VCaP (cell line): Measurements from ENCODE around the gene LMOD2.
A peak's percentile ranks its signal among the peaks of the same experiment; 100 is the strongest.

Experiments used
- H3K27ac ChIP-seq: fragments of 450-650 bp; 2 replicates; pipeline ENCODE4 v1.5.1; 2017
- TF ChIP-seq, protein P1 (sequence below): fragments of 450-650 bp; conservative IDR thresholded peaks from 2 replicates; pipeline ENCODE4 v1.5.1; 2017; ENCODE audit warnings: mild to moderate bottlenecking, moderate library complexity

Gene LMOD2

DNA sequence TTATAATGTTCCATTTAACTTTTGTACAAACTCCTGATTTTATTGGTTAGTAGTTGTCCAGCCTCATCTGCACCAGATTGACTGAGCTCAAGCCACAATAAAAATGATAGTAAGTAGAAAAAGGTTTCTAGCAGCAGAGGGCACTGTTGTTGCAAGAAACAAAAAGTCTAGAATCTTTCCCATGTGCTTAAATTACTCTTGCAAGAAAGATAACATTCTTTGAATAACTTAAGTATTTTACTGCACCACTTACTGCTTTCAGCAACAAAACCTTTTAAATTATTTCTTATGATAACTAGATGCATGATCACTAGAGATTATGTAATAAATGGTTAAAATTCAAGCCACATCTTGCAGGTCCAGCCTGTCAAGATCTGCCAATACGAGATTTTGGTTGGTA is 27.0 kb downstream of the LMOD2 start:
- TF ChIP-seq, protein P1, sequence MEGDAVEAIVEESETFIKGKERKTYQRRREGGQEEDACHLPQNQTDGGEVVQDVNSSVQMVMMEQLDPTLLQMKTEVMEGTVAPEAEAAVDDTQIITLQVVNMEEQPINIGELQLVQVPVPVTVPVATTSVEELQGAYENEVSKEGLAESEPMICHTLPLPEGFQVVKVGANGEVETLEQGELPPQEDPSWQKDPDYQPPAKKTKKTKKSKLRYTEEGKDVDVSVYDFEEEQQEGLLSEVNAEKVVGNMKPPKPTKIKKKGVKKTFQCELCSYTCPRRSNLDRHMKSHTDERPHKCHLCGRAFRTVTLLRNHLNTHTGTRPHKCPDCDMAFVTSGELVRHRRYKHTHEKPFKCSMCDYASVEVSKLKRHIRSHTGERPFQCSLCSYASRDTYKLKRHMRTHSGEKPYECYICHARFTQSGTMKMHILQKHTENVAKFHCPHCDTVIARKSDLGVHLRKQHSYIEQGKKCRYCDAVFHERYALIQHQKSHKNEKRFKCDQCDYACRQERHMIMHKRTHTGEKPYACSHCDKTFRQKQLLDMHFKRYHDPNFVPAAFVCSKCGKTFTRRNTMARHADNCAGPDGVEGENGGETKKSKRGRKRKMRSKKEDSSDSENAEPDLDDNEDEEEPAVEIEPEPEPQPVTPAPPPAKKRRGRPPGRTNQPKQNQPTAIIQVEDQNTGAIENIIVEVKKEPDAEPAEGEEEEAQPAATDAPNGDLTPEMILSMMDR: peak; percentile 81
- no peak overlapping the region for H3K27ac ChIP-seq

GRCh38 chr7:123687161-123687560 is 31.5 kb downstream of the LMOD2 start:
- TF ChIP-seq, protein P1: no peak
- H3K27ac ChIP-seq: no peak overlapping the region

DNA sequence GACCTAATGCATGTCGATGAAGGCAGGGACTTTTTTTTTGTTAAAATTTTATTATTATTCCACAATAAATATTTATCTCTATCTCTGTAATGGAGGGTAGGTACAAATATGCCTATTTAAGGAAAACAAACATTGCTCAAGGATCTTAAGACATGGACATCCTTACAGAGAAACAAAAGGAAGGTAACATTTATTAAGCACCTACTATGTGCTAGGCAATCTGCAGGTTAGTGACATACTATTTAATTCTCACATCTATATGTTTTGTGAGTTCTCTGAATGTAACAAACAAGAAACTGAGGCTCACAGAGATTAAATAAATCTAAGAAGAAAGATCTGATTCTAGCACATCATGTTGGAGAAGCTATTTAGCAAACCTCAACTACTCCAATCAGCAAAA is 32.1 kb downstream of the LMOD2 start:
- no peak overlapping the region for H3K27ac ChIP-seq
- TF ChIP-seq, protein P1: no peak

- TF ChIP-seq, protein P1: no peak
Measured at GRCh38 chr7:123689250-123689649, 33.6 kb downstream of the LMOD2 start.

DNA sequence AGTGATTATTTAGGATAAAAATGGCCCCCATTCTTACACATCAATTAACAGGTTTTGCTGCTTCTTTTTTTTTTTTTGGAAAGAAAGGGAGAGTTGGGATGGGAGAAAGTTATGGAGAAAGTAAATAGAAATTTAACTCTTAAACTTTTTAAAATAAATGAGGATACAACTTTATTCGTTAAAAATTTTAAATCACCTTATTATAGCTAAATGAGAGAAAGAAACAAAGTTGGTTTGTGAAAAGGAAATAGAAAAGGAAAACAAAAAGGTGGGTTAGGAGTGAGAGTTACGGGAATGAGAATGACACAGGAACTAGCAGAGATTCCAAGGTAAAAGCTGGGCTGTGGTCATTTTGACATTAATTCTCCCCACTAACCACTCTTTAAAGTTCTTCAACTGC is 34.9 kb downstream of the LMOD2 start:
- TF ChIP-seq, protein P1: no peak
- H3K27ac ChIP-seq: no peak overlapping the region

More at GRCh38 chr7:123689250-123689649, 33.6 kb downstream of the LMOD2 start:
- H3K27ac ChIP-seq: no peak overlapping the region

GRCh38 chr7:123692471-123692877 is 36.8 kb downstream of the LMOD2 start:
- no peak overlapping the region for H3K27ac ChIP-seq
- TF ChIP-seq, protein P1: no peak

- TF ChIP-seq, protein P1: no peak
- no peak overlapping the region for H3K27ac ChIP-seq
Measured at GRCh38 chr7:123695944-123696677, 40.4 kb downstream of the LMOD2 start.
